ENCODE results near the gene ARL5B.
"Not testable (repeated sequence)": the region's sequence is repeated elsewhere in the genome, so short reads cannot be mapped to it uniquely, and the experiment has no call there.

The ARL5B gene, protein sequence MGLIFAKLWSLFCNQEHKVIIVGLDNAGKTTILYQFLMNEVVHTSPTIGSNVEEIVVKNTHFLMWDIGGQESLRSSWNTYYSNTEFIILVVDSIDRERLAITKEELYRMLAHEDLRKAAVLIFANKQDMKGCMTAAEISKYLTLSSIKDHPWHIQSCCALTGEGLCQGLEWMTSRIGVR

DNA sequence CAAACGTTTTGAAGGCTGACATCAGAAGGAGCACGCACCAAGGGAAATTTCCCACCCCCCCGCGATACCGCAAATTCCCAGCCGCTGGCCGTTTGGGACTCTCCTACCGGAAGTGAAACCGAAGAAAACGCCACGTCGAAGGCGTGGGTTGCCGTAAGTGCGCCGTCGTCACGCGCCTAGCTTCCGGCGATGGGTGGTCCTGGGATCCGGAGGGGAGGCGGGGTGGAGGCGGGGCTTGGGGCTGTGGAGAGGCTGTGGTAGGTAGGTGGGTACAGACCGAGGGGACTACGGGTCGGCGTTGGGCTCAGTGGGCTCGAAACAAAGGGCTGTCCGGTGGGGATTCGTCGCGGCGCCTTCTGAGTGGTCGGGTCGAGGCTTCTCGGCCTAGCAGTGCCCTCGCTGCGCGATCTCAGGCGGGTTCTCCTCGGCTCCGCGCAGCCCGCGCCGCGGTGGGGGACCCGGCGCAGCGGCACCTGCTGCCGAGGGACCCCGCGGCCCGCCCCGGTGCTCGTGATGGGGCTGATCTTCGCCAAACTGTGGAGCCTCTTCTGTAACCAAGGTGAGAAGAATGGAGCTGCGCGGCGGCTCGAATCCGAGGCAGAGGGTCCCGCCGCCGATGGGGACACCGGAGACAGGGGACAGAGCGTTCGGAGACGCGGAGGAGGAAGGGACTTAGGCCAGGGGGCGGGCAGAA is at the start of gene ARL5B:
TSS of gene ARL5B (plus strand) at position 307 of the 694 bp plus-strand sequence. CDS start at position 514, 207 bp downstream.
- Histone ChIP-seq H3K4me1 (peaks cover 38% of the 10 kb centered on the region), H3K4me2 (peak within 1 kb of the TSS; percentile 94), H3K4me3 (peak within 1 kb of the TSS; percentile 97), H3K27me3 (no peaks in the 10 kb centered on the region), H3K27ac (peak within 1 kb of the TSS; percentile 99), H3K9me3 (no peaks in the 10 kb centered on the region; the same call in 1 of the 2 replicates), H4K20me1 (peaks cover 46% of the 10 kb centered on the region), H3K9ac (peak within 1 kb of the TSS; percentile 100), H3K36me3 (peaks cover 22% of the 10 kb centered on the region)
- TF ChIP-seq Cebpa-rat (IDR thresholded peaks at IDR 0.05): no peak

DNA sequence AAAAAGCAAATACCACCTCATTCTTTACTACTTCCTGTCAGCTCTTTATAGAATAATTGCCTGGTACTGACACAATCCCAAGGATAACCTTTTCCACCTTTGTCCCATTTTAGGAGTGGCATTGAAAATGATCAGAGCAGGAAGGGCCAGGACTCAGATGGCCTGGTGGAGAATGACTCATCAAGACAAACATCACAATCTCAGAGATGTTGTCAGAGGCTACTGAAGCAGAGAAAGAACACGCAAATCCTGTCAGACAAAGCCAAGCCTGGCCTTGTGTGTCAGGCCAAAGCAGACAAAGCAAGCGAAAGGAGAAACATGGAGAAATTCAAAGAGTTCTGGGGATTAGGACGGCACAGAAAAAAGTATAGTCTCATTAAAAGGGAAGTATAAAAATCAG is 48.7 kb upstream of the ARL5B start:
- Histone ChIP-seq H3K4me1 (no peaks in the 10 kb centered on the region), H3K4me3 (no peak overlapping the region), H3K9me3 (no peaks in the 10 kb centered on the region), H3K4me2 (no peak overlapping the region), H3K36me3 (peaks cover 70% of the 10 kb centered on the region), H4K20me1 (no peaks in the 10 kb centered on the region), H3K27ac (no peak overlapping the region), H3K9ac (no peak overlapping the region), H3K27me3 (no peaks in the 10 kb centered on the region)
- no peak for TF ChIP-seq Cebpa-rat (IDR thresholded peaks at IDR 0.05)

DNA sequence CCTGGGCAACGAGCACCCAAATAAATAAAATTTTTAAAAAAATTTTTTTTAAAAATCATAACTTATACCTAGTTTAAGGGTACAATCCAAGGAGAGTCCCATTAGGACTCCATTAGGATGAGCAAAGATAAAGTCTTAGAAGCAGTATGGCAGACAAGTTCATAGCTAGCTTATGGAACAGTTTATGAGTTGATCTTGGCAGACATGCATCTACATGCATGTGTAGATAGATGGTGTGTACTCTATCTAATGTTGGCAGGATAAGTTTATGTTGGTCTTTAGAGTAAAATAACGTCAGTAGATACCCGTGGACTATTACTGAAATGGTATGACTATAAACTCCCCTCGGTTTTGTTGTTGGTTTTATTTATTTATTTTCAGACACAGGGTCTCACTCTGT is 48.1 kb upstream of the ARL5B start:
- Histone ChIP-seq H3K4me1 (no peaks in the 10 kb centered on the region), H3K27me3 (no peaks in the 10 kb centered on the region), H3K4me3 (no peak overlapping the region), H3K36me3 (peaks cover 66% of the 10 kb centered on the region), H3K4me2 (no peak overlapping the region), H3K9me3 (no peaks in the 10 kb centered on the region), H3K27ac (no peak overlapping the region), H3K9ac (no peak overlapping the region), H4K20me1 (no peaks in the 10 kb centered on the region)
- TF ChIP-seq Cebpa-rat (IDR thresholded peaks at IDR 0.05): no peak

DNA sequence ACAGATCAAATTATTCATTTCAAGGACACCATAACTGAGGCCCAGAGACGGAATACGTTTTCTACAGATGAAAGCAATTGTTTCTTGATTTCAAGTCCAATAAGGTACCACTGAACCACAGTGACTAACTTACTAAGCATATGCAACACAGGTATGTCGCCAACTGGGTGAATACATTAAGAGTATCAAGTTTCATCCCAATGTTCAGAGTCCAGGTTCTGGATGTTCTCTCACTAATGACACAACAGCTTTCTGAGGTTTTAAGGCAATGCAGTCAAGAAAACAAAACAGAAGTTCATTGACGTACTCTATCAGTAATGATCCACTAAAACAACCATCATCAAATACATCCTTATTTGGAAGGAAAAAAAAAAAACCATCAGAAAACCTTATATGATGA is 43.6 kb upstream of the ARL5B start:
- no peak for TF ChIP-seq Cebpa-rat (IDR thresholded peaks at IDR 0.05)
- Histone ChIP-seq H3K4me2 (no peak overlapping the region), H3K9me3 (no peaks in the 10 kb centered on the region), H3K27ac (no peak overlapping the region), H3K4me3 (no peak overlapping the region), H3K36me3 (peaks cover 61% of the 10 kb centered on the region), H3K27me3 (no peaks in the 10 kb centered on the region), H3K4me1 (no peaks in the 10 kb centered on the region), H3K9ac (no peak overlapping the region), H4K20me1 (no peaks in the 10 kb centered on the region)

DNA sequence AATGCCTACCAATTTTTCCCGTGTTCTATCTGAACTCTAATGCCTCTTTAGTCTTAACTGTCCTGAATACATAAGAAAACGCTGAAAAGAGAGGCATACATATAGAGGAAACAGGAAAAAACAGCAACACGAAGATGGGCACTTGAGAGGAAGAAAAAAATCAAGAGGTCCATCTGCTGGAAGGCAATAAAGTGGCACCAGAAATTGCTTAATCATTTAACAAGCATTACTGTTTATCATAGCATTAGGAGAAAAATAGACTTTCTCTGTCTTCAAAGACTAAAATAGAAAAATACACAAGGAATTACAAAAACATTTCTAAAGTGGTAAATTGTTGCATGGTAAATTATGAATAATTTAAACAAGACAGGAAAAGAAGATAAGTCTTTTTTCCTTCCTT is 42.9 kb upstream of the ARL5B start:
- Histone ChIP-seq H3K36me3 (peaks cover 63% of the 10 kb centered on the region), H3K4me2 (no peak overlapping the region), H3K9ac (no peak overlapping the region), H3K27ac (no peak overlapping the region), H4K20me1 (no peaks in the 10 kb centered on the region), H3K4me3 (no peak overlapping the region), H3K4me1 (no peaks in the 10 kb centered on the region), H3K9me3 (no peaks in the 10 kb centered on the region), H3K27me3 (no peaks in the 10 kb centered on the region)
- TF ChIP-seq Cebpa-rat (IDR thresholded peaks at IDR 0.05): no peak

DNA sequence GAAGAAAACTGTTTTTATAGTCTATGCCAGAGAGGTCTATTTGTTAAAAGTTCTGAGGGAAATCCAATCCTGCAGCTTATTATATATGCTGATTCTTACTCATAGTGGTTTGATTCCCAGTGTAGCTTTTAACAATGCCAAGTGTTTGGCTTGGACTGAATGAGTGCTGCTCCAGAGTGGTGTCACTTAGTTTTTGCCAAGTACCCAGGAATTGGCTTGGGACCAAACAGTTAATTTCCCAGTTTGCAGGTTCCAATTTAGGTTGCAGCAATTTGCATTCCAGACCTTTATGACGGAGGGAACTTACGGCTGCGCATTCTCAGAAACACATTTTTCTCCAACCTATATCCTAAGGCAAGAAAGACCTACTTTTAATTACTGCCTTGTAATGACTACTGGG is 40.2 kb upstream of the ARL5B start:
- no peaks in the 10 kb centered on the region for H3K4me1 ChIP-seq
- no peaks in the 10 kb centered on the region for H4K20me1 ChIP-seq
- peaks cover 52% of the 10 kb centered on the region for H3K36me3 ChIP-seq
- no peak overlapping the region for H3K9ac ChIP-seq
- TF ChIP-seq Cebpa-rat (IDR thresholded peaks at IDR 0.05): no peak
- no peak overlapping the region for H3K27ac ChIP-seq
- H3K9me3 ChIP-seq: no peaks in the 10 kb centered on the region
- H3K4me3 ChIP-seq: no peak overlapping the region
- H3K4me2 ChIP-seq: no peak overlapping the region
- no peaks in the 10 kb centered on the region for H3K27me3 ChIP-seq

DNA sequence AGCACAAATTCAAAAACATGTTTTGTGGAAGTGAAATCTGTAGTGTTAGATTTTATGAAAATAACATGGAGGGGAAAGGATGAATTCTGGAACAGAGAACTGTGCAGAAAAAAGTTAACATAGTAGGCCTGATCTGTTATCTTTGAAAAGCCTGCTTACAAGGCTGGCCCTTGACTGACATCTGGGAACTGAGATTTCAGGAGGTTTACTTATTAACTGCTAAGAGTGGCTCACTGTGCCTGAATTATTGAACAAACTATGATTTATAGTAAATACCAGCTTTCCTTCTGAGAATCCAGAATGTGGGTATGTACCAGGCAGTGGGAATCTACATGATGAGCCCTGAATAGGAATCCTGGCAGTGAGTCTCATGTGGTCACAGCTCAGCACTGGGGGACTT is 38.4 kb upstream of the ARL5B start:
- no peak for TF ChIP-seq Cebpa-rat (IDR thresholded peaks at IDR 0.05)
- no peak overlapping the region for H3K27ac ChIP-seq
- H3K4me2 ChIP-seq: no peak overlapping the region
- H3K9ac ChIP-seq: no peak overlapping the region
- H3K4me1 ChIP-seq: no peaks in the 10 kb centered on the region
- no peaks in the 10 kb centered on the region for H3K9me3 ChIP-seq
- H4K20me1 ChIP-seq: no peaks in the 10 kb centered on the region
- no peak overlapping the region for H3K4me3 ChIP-seq
- no peaks in the 10 kb centered on the region for H3K27me3 ChIP-seq
- H3K36me3 ChIP-seq: peaks cover 53% of the 10 kb centered on the region

DNA sequence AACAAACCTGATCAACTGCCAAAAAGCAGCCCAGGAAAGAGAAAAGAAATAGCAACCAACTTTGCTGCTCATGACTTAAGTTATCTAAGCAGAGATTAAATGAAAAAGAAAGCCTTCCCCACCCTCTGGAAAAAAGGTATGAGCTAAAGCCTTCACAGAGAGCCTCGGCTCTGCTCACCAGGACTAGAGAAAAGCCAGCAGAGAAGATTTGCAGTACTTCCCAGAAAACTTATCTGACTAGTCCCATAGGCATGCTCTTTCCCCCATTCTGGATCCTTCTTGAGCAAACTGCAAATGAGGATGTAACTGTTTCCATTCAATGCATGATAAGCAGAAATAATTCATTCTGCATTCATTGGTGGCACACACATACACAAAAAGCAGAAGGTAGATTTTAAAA is 35.6 kb upstream of the ARL5B start:
- H3K36me3 ChIP-seq: peaks cover 39% of the 10 kb centered on the region
- not testable (repeated sequence) for H3K4me1 ChIP-seq, H3K4me2 ChIP-seq, H3K9ac ChIP-seq, H3K4me3 ChIP-seq, H3K27ac ChIP-seq, H4K20me1 ChIP-seq, H3K27me3 ChIP-seq, H3K9me3 ChIP-seq

DNA sequence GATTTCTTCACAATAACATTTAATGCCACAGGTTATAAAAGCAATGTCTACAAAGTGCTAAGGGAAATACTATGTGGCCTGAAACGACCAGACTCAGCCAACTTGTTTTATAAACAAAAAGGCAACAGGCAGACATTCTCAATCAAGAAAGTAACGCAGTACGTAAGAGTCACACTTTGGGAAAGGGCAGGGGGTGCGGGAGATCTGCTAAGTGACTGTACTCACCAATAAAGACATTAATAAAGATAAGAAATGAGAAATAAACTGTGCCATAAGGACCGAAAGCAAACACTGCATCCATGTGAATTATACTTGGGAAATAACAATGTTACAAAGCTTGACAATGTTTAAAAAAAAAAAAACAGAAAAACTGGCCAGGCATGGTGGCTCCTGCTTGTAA is 33.3 kb upstream of the ARL5B start:
- no peaks in the 10 kb centered on the region for H4K20me1 ChIP-seq
- H3K27ac ChIP-seq: no peak overlapping the region

DNA sequence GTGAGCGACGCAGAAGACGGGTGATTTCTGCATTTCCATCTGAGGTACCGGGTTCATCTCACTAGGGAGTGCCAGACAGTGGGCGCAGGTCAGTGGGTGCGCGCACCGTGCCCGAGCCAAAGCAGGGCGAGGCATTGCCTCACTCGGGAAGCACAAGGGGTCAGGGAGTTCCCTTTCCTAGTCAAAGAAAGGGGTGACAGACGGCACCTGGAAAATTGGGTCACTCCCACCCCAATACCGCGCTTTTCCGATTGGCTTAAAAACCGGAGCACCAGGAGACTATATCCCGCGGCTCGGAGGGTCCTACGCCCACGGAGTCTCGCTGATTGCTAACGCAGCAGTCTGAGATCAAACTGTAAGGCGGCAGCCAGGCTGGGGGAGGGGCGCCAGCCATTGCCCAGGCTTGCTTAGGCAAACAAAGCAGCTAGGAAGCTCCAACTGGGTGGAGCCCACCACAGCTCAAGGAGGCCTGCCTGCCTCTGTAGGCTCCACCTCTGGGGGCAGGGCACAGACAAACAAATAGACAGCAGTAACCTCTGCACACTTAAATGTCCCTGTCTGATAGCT is 31.7 kb upstream of the ARL5B start:
- not testable (repeated sequence) for H3K27me3 ChIP-seq, H3K9me3 ChIP-seq, H4K20me1 ChIP-seq, H3K4me1 ChIP-seq
- Histone ChIP-seq H3K4me2 (peak overlapping the region; percentile 75), H3K36me3 (peaks cover 11% of the 10 kb centered on the region), H3K4me3 (peak overlapping the region; percentile 68), H3K27ac (peak overlapping the region; percentile 89), H3K9ac (peak overlapping the region; percentile 86)

More for the DNA sequence above, 33.3 kb upstream of the ARL5B start:
- Histone ChIP-seq H3K4me3 (no peak overlapping the region), H3K9me3 (no peaks in the 10 kb centered on the region), H3K4me1 (peaks cover 10% of the 10 kb centered on the region), H3K4me2 (peak overlapping the region; percentile 75; the same call in 1 of the 2 replicates), H3K9ac (no peak overlapping the region), H3K27me3 (no peaks in the 10 kb centered on the region), H3K36me3 (peaks cover 25% of the 10 kb centered on the region)
- TF ChIP-seq Cebpa-rat (IDR thresholded peaks at IDR 0.05): no peak

DNA sequence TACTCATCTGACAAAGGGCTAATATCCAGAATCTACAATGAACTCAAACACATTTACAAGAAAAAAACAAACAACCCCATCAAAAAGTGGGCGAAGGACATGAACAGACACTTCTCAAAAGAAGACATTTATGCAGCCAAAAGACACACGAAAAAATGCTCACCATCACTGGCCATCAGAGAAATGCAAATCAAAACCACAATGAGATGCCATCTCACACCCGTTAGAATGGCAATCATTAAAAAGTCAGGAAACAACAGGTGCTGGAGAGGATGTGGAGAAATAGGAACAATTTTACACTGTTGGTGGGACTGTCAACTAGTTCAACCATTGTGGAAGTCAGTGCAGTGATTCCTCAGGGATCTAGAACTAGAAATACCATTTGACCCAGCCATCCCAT is 26.7 kb upstream of the ARL5B start:
- H3K36me3 ChIP-seq: peaks cover 15% of the 10 kb centered on the region; the same call in 1 of the 2 replicates
- H3K9me3 ChIP-seq, H3K9ac ChIP-seq, H3K27me3 ChIP-seq, H3K27ac ChIP-seq, H3K4me1 ChIP-seq, H3K4me2 ChIP-seq, H4K20me1 ChIP-seq, H3K4me3 ChIP-seq: not testable (repeated sequence)

Measured in BLaER1 (cell line).